Mucosa of rectum (tissue), 2 donors: ENCODE data around the gene UNC93A.
"Not testable (repeated sequence)": the region's sequence is repeated elsewhere in the genome, so short reads cannot be mapped to it uniquely, and the experiment has no call there.

Source experiments
- H3K27ac ChIP-seq, 2 donors: one replicate each; pipeline ENCODE4 v1.7.0; 2013; ENCODE audit warnings: inconsistent platforms in 2 of 2, low read depth in 2 of 2, low read length in 2 of 2
- H3K27me3 ChIP-seq, 2 donors: one replicate each; pipeline ENCODE4 v1.7.0; 2013; ENCODE audit warnings: low read length in 2 of 2; ENCODE audit not compliant: control insufficient read depth in 2 of 2, insufficient read depth in 2 of 2
- H3K36me3 ChIP-seq, 2 donors: one replicate each; pipeline ENCODE4 v1.7.0; 2013; ENCODE audit warnings: low read length in 2 of 2; ENCODE audit not compliant: control insufficient read depth in 2 of 2, insufficient read depth in 2 of 2
- H3K4me1 ChIP-seq, 2 donors: one replicate each; pipeline ENCODE4 v1.7.0; 2013; ENCODE audit warnings: low read length in 2 of 2, mild to moderate bottlenecking in 1 of 2; ENCODE audit not compliant: control insufficient read depth in 2 of 2, insufficient read depth in 2 of 2
- H3K4me3 ChIP-seq, 2 donors: one replicate each; pipeline ENCODE4 v1.7.0; 2013; ENCODE audit warnings: low read length in 2 of 2
- H3K9ac ChIP-seq, 2 donors: one replicate each; pipeline ENCODE4 v1.7.0; 2013; ENCODE audit warnings: low read length in 2 of 2, low read depth in 1 of 2, mild to moderate bottlenecking in 1 of 2
- H3K9me3 ChIP-seq, 2 donors: one replicate each; pipeline ENCODE4 v1.7.0; 2013; ENCODE audit warnings: low read length in 2 of 2; ENCODE audit not compliant: control insufficient read depth in 2 of 2
- donor health status: healthy.
- donor health status: Normal muscosa, but diverticular disease.

The UNC93A gene

DNA sequence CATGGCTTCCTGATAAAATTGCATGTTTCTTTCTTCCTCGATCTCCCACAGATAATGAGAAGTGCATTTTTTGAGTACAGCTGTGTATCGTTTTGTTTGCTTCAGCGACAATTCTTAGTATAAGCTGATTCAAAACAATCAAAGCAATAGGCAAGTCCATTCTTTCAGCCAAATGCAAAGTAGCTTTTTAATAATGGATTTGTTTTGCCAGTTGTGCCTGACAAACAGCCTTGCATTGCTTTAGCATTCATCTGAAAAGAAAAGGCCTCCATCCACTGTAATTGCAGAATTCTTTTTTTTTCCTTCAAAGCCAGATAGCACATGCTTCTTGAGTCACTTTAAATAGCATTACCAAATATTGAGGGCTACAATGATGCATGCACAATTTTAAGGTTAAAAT lies 65.8 kb downstream of the UNC93A start:
- no peak overlapping the region for H3K27ac ChIP-seq
- peaks cover 0 to 1% of the 10 kb centered on the region in 2 donors for H3K27me3 ChIP-seq
- peaks cover 0 to 3% of the 10 kb centered on the region in 2 donors for H3K9me3 ChIP-seq
- no peaks in the 10 kb centered on the region for H3K36me3 ChIP-seq
- no peaks in the 10 kb centered on the region for H3K4me1 ChIP-seq
- no peak overlapping the region for H3K4me3 ChIP-seq
- H3K9ac ChIP-seq = no peak overlapping the region

DNA sequence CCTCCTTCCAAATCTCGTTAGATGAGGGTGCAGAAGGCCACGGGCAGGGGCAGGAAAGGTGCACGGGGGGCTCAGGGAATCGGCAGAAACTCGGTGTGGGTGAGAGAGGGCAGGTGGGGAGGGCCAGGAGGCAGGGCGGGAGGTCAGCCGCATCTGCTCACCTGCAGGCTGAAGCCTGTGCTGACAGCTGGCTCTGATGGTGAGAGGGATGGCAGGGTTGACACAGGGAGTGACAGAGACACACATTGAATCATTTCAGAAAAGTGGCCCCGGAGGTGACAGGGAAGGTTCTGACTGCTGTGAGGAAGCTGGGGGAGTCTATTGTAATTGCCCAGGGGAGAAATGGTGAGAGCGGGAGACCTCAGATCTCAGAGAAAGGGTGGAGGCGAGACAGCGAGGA lies 67.3 kb downstream of the UNC93A start:
- not testable (repeated sequence) for H3K9ac ChIP-seq, H3K27me3 ChIP-seq, H3K36me3 ChIP-seq, H3K9me3 ChIP-seq, H3K4me3 ChIP-seq, H3K4me1 ChIP-seq, H3K27ac ChIP-seq

DNA sequence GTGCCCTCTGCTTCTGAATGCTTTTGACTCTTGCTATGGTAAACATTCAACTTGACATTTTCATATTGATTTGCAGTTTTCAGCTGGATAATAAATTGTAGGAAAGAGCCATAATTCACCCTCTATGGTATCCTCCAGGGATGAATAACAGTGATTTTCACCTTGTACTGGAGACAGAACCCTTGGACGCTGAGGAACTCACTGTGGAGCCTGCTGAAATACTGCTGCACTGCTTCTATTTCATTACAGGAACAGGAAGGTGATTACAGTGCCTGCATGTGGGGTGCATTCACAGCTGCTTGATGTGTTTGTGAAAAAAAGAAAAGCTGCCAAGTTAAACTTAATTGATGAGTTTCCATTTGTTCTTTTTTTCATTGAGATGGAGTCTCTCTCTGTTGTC lies 70.1 kb downstream of the UNC93A start:
- H3K4me3 ChIP-seq, H3K9ac ChIP-seq, H3K27me3 ChIP-seq, H3K9me3 ChIP-seq, H3K36me3 ChIP-seq, H3K4me1 ChIP-seq, H3K27ac ChIP-seq: not testable (repeated sequence)
